Uterus (tissue), 4 donors: Measurements from ENCODE around the gene UBALD2. TPM values are rescaled to one million over a fixed set of nuclear protein-coding genes. Genes with fewer than 3 reads are reported as not detected.
A peak's percentile ranks its signal among the peaks of the same experiment; 100 is the strongest.
"Not testable (repeated sequence)": the region's sequence is repeated elsewhere in the genome, so short reads cannot be mapped to it uniquely, and the experiment has no call there.

Experiments
- DNase-seq, 2 donors: peaks; one replicate each; pipeline ENCODE4 v3.0.0-alpha.2; 2019 to 2020
- H3K27ac ChIP-seq, 2 donors: fragments of 200-600 bp; sonication (generic); 1 replicate in 1 of 2; 2 replicates in 1 of 2; pipeline ENCODE4 v1.5.1; 2016 to 2018
- H3K27me3 ChIP-seq, 2 donors: fragments of 200-600 bp; sonication (generic); one replicate each; pipeline ENCODE4 v1.5.1; 2018 to 2019; ENCODE audit warnings: control low read depth in 1 of 2
- H3K36me3 ChIP-seq, 2 donors: fragments of 200-600 bp; sonication (generic); one replicate each; pipeline ENCODE4 v1.5.1; 2019; ENCODE audit warnings: control low read depth in 1 of 2
- H3K4me1 ChIP-seq, 2 donors: fragments of 200-600 bp; sonication (generic); one replicate each; pipeline ENCODE4 v1.5.1; 2018 to 2019; ENCODE audit warnings: control low read depth in 1 of 2
- H3K4me3 ChIP-seq, 2 donors: fragments of 200-600 bp; sonication (generic); 1 replicate in 1 of 2; 2 replicates in 1 of 2; pipeline ENCODE4 v1.5.1; 2018 to 2019; ENCODE audit warnings: mild to moderate bottlenecking in 1 of 2
- H3K9me3 ChIP-seq, 2 donors: fragments of 200-600 bp; sonication (generic); one replicate each; pipeline ENCODE4 v1.5.1; 2019; ENCODE audit warnings: control low read depth in 1 of 2
- POLR2A ChIP-seq, 2 donors: fragments of 450-650 bp; IDR thresholded peaks; one replicate each; pipeline ENCODE4 v1.6.1; 2016; ENCODE audit warnings: antibody characterized with exemption in 2 of 2, mild to moderate bottlenecking in 1 of 2, moderate library complexity in 1 of 2
- intact Hi-C: fragments of 100-400 bp; cut with DNase I; formaldehyde crosslinking; loops from one replicate; pipeline ENCODE4 v1.15.1; 2023; ENCODE audit warnings: low total_unique reads
- total RNA-seq, 4 donors: library from RNA; depleted of rRNA in 3 of 4; stranded (reverse); fragments of >200 nt in 3 of 4; gene quantifications; one replicate each; pipeline versions ENCODE4 v1.1.0 to v1.2.4, GENCODE V29; 2014 to 2023
- TF ChIP-seq, protein P1 (sequence below), 4 experiments: fragments of 200-600 bp in 2 of 4; fragments of 450-650 bp in 2 of 4; sonication (generic) in 2 of 4; IDR thresholded peaks; one replicate each; pipeline ENCODE4 v1.5.1; 2016 to 2019; ENCODE audit warnings: antibody characterized with exemption in 4 of 4, mild to moderate bottlenecking in 2 of 4, moderate library complexity in 1 of 4
- donor health status: DM: yes; HTN: yes; CAD: no.

The UBALD2 gene
- total RNA-seq, 4 donors from 2014 or later = 2.0 to 17.4 (median 9.2) TPM

DNA sequence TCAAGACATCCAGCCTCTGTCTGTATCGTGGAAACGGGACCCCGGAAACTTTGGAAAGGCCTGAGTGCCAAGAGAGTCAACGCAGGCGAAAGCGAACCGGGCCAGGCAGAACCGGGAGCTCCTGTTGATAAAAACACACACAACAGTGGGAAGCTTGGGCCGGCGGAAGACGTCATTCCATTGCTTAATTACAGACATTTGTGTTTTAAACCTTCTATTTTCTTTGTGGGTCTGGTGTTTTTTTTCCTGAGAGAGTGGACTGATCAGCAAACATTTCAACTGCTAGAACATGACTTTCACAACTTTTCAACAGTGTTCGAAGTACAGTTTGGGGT is 24.0 kb upstream of the UBALD2 start:
- no peaks in the 10 kb centered on the region for H3K36me3 ChIP-seq
- H3K27me3 ChIP-seq = peaks cover 0 to 4% of the 10 kb centered on the region in 2 donors
- H3K4me3 ChIP-seq = peak overlapping the region; percentile 41 to 45
- TF ChIP-seq, protein P1, sequence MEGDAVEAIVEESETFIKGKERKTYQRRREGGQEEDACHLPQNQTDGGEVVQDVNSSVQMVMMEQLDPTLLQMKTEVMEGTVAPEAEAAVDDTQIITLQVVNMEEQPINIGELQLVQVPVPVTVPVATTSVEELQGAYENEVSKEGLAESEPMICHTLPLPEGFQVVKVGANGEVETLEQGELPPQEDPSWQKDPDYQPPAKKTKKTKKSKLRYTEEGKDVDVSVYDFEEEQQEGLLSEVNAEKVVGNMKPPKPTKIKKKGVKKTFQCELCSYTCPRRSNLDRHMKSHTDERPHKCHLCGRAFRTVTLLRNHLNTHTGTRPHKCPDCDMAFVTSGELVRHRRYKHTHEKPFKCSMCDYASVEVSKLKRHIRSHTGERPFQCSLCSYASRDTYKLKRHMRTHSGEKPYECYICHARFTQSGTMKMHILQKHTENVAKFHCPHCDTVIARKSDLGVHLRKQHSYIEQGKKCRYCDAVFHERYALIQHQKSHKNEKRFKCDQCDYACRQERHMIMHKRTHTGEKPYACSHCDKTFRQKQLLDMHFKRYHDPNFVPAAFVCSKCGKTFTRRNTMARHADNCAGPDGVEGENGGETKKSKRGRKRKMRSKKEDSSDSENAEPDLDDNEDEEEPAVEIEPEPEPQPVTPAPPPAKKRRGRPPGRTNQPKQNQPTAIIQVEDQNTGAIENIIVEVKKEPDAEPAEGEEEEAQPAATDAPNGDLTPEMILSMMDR (IDR thresholded peaks at IDR 0.05) = no peak
- no peak for TF ChIP-seq POLR2A (IDR thresholded peaks at IDR 0.05)
- intact Hi-C loops = loop anchor here (10.0 kb wide), 1 partner anchor 504 kb away; no protein-coding TSS in a partner anchor
- peak in 1 of 2 donors; percentile 31 for DNase-seq
- H3K9me3 ChIP-seq = no peaks in the 10 kb centered on the region
- H3K27ac ChIP-seq = no peak overlapping the region
- no peaks in the 10 kb centered on the region for H3K4me1 ChIP-seq

DNA sequence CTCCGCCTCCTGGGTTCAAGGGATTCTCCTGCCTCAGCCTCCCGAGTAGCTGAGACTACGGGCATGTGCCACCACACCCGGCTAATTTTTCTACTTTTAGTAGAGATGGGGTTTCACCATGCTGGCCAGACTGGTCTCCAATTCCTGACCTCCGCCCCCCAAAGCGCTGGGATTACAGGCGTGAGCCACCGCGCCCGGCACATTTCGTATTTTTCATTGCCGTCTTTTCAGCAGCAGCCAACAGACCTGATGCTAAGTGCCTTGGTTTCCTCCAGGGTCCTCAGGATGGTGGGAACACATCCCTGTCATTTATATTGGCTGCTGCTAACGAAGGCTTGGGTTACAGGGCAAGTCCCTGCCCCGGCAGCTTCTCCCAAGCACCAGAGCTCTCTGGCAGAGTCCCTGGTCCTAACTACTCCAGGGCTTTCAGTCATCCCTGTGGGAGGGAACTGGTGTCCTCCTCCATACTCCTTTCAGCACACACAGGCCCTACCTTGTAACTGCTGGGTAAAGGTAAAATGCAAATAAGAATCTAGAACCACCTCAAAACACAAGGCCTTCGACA is 23.4 kb upstream of the UBALD2 start:
- H3K27me3 ChIP-seq = peaks cover 0 to 4% of the 10 kb centered on the region in 2 donors
- no peak for TF ChIP-seq POLR2A (IDR thresholded peaks at IDR 0.05)
- TF ChIP-seq, protein P1 (IDR thresholded peaks at IDR 0.05) = no peak
- DNase-seq = no peak
- no peak overlapping the region for H3K4me3 ChIP-seq
- no peaks in the 10 kb centered on the region for H3K9me3 ChIP-seq
- H3K4me1 ChIP-seq = no peaks in the 10 kb centered on the region
- no peaks in the 10 kb centered on the region for H3K36me3 ChIP-seq
- intact Hi-C loops = loop anchor here (10.0 kb wide), 1 partner anchor 503 kb away; no protein-coding TSS in a partner anchor
- H3K27ac ChIP-seq = no peak overlapping the region

GRCh38 chr17:76243826-76244679 is 21.1 kb upstream of the UBALD2 start:
- Histone ChIP-seq H3K27me3 (peaks cover 0 to 4% of the 10 kb centered on the region in 2 donors), H3K4me3 (no peak overlapping the region), H3K27ac (no peak overlapping the region), H3K4me1 (no peaks in the 10 kb centered on the region), H3K9me3 (no peaks in the 10 kb centered on the region), H3K36me3 (no peaks in the 10 kb centered on the region)
- intact Hi-C loops = loop anchor here (10.0 kb wide), 1 partner anchor 501 kb away; no protein-coding TSS in a partner anchor
- no peak for DNase-seq
- no peak for TF ChIP-seq POLR2A (IDR thresholded peaks at IDR 0.05)
- TF ChIP-seq, protein P1 (IDR thresholded peaks at IDR 0.05) = no peak

DNA sequence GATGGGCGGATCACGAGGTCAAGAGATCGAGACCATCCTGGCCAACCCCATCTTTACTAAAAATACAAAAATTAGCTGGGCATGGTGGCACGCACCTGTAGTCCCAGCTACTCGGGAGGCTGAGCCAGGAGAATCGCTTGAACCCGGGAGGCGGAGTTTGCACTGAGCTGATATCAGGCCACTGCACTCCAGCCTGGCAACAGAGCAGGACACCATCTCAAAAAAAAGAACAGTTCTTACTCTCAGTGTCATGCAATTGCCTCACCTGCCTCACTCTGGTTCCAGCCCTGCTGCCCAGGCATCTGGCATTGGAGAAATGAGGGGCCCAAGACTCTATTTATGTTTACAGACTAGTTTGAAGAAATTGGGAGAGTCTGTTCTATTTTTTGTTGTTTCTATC is 20.4 kb upstream of the UBALD2 start:
- H3K27me3 ChIP-seq = not testable (repeated sequence)

DNA sequence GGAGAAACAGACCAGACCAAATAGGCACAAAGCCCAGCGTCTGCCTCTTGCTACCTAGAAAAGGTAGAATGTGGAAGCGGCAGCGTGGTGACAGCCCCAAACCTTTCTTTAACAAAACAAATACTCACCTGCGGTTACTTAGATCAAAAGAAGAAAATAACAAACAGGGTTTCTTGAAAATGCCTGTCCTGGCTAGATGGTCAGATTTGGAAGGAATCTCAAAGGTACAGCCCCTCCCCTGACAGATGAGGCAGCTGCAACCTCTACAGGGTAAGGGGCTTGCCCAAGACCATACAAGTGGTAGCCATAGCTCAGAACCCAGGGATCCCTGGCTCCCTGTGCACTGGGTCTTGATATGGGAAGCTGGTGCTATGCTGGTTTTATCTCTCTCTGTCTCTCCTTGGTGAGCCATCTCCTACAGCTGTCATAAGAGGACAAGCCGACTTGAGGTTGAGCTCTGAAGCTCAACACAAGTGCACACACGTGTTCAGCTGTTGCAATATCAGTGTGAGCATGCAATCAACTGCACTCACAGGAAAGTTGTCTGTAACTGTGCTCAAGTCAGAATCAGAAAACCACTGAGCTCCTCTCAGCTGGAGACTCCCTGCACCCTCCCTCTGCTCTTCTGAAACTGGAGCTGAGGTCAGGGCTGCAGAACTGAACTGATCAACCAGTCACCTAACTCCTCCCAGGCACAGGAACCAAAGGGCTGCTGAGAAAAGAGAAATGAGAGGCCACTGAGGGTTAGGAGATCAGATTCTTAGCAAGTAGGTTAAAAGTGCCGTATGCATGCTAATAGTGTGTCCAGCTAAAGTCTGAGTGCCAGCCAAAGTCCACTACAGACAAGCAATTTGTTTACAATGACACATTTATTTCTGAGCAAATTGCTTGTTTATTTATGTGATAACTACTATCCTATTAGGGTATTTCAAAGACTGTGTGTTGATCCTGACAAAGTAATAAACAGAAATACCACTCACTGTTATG is 18.8 kb upstream of the UBALD2 start:
- no peak overlapping the region for H3K4me3 ChIP-seq
- H3K27me3 ChIP-seq = peaks cover 0 to 4% of the 10 kb centered on the region in 2 donors
- intact Hi-C loops = loop anchor here (10.0 kb wide), 1 partner anchor 498 kb away; no protein-coding TSS in a partner anchor
- no peaks in the 10 kb centered on the region for H3K4me1 ChIP-seq
- TF ChIP-seq POLR2A (IDR thresholded peaks at IDR 0.05) = no peak
- TF ChIP-seq, protein P1 (IDR thresholded peaks at IDR 0.05) = no peak
- H3K36me3 ChIP-seq = no peaks in the 10 kb centered on the region
- H3K9me3 ChIP-seq = no peaks in the 10 kb centered on the region
- no peak for DNase-seq
- H3K27ac ChIP-seq = no peak overlapping the region

More for the DNA sequence above, 20.4 kb upstream of the UBALD2 start:
- intact Hi-C loops = loop anchor here (10.0 kb wide), 1 partner anchor 500 kb away; no protein-coding TSS in a partner anchor
- H3K27ac ChIP-seq, H3K4me1 ChIP-seq, DNase-seq, H3K36me3 ChIP-seq, H3K9me3 ChIP-seq, H3K4me3 ChIP-seq: not testable (repeated sequence)
